ENCODE measurements around the gene ERC2. TPM values are rescaled to one million over a fixed set of nuclear protein-coding genes. Genes with fewer than 3 reads are reported as not detected.

The ERC2 gene
- total RNA-seq, 1 donor from 2014 or later, result 0.53 TPM

DNA sequence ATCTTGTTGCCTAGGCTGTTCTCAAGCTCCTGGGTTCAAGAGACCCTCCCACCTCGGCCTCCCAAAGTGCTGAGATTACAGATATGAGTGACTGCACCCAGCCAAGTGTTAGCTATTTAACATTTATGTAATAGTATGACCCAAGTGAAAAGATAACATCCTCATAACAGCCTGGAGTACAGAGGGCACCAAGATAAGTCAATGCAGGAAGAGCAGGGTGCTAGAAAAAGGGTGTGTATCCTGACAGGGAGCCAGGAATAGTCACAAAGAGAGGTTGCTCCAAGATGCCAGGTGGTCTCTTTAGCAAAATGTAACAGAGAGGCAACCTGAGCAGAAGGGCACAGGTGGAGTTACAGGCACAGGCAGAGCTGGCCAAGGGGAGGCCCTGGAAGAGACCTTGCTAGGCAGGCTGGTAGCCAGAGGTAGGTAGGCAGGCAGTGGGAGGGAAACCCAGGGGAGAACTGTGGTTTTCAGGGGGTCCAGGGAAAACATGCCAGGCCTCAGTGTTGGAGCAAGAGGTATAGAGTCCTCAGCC, 277.4 kb downstream of the ERC2 start:
- DNase-seq (ENCODE audit: low read depth, low spot score), result no peak

DNA sequence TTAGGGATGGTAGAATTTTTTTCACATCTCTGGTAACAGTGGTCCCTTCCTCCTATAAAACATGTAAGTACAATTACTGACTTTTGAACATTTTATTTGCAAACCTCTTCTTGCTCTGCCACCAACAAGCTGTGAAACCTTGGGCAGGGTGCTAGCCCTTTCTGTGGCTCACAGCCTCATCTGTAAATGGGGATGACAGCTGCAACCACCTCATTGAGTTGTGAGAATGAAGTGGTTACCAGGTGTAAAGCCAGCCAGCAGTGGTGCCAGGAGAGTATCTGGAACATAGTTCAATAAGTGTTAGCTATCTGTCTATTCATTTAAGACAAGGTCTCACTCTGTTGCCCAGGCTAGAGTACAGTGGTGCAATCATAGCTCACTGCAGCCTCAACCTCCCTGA, 278.1 kb downstream of the ERC2 start:
- DNase-seq (ENCODE audit: low read depth, low spot score), result no peak

DNA sequence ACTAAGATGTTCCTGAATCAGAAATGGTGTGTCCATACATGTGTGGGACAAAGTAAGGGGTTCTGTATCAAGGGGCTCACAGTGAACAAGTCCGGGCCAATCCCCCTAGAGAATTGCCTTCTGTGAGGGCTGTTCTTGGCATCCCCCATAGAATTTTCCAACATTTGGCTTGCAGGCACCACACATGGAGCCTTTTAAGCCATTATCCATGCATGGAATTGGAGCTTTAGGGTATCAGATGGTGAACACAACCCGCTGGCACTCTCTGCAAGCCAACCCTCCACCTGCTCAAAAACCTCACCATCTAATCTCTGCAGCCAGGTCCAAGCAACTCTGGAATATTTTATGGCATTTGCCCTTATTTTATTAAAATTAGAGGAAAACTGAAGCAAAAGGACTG, 278.7 kb downstream of the ERC2 start:
- no peak for DNase-seq (ENCODE audit: low read depth, low spot score)

DNA sequence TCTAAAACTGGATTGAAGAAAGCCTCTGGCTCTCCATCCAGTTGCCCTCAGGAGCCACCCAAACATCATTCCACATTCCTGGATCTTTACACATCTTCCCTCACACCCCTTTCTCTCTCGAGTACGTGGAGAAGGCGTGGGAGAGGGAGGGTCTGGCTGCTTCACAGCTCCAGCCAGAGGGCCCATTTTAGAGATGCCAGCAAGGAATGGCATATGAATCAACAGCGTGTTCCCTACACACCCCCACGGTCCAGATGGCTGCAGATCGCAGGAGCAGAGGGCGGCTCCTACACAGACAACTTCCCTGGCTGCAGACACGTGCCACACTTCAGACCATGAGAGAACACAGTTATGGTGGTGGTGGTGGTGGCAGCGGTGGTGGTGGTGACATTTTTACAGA, 280.1 kb downstream of the ERC2 start:
- DNase-seq (ENCODE audit: low read depth, low spot score), result no peak

DNA sequence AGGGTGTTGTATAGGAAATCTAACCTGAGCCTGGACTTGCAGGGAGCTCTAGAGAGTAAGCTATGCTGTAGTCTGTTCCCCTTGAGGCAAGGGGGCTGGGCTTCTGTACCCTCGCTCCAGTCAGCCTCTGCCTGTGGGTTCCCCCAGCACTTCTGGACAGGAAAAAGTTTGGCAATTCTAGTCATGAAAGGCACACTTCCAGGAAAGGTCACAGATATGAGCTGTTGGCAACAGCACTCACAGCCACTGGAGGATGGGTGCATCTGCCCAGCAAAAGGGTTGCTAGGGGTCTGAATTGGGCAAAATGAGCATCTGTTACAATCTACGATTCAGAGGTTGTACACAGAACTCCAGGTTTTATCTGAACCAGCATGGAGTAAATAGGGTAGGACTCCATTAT, 281.2 kb downstream of the ERC2 start:
- DNase-seq (ENCODE audit: low read depth, low spot score), result no peak

DNA sequence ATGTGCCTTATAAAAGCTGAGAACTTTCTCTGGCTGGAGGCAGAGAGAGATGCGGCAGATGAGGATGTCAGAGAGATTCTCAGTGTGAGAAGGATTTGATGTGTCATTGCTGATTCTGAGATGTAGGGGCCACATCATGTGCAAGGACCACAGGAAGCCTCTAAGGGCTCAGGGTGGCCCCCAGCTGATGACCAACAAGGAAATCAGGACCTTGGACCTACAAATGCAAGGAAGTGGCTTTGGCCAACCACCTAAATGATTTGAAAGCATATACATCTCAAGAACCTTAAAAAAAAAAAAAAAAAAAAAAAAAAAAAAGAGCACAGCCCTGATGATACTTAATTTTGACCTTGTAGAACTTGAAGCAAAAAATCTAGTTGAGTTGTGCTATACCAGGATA, 282.4 kb downstream of the ERC2 start:
- DNase-seq (ENCODE audit: low read depth, low spot score), result no peak

DNA sequence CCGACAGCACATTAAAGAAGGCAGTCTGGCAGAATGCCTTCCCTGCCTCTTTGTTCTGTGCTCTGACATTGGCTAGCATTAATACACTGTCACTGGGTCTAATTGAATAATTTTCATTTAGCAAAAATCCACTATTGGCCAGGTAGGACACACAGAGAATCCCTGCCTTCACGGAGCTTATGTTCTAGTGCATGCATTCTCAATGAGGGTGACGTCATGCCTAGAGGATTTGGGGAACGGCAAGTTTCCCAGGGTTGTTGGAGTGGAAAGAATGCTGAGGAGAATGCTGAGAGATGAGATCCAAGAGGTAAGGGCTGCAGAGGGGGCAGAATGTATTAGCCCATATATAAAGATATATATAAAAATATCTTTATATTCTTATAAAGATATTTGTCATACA, 284.7 kb downstream of the ERC2 start:
- no peak for DNase-seq (ENCODE audit: low read depth, low spot score)

DNA sequence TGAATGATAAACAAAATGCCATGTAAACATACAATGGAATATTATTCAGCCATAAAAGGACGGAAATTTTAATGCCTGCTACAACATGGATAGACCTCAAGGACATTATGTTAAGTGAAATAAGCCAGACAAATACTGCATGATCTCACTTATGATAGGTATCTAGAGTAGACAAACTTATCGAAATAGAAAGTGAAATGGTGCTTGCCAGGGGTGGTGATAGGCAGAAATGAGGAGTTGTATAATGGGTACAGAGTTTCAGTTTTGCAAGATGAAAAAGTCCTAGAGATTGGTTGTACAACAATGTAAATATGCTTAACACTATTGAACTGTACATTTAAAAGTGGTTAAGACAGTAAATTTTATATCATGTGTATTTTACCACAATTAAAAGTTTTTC, 287.8 kb downstream of the ERC2 start:
- DNase-seq (ENCODE audit: low read depth, low spot score), result no peak

DNA sequence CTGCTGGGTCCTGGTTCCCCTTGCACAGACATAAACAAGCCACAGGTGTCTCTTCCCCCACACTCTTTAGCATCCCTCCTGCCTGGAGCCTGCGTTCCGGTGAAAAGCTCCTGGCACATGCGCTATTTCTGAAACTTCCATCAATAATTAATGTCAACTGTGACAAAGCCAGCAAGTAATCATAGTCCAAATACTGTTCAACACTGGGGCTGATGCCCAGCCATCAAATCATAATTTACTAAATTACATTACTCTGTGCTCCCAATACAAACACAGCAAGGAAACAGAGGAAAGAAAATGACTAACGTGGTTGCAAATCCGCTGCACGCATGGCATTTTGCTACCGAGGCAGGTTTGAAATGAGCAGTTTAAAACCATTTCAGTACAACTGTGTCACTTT, 294.7 kb downstream of the ERC2 start:
- no peak for DNase-seq (ENCODE audit: low read depth, low spot score)

DNA sequence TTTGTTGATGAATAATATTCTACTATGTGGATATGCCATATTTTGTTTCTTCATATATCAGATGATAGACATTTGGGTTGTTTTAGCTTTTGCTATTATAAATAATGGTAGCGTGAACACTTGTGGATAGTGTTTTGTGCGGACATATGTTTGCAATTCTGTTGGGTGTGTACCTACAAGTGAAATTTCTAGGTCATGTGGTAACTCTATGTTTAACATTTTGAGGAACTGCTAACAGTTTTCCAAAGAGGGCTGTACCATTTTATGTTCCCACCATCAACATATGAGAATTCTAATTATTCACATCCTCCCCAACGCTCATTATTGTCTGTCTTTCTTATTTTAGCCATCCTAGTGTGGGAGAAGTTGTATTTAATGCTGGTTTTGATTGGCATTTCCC, 303.8 kb downstream of the ERC2 start:
- DNase-seq (ENCODE audit: low read depth, low spot score), result no peak

DNA sequence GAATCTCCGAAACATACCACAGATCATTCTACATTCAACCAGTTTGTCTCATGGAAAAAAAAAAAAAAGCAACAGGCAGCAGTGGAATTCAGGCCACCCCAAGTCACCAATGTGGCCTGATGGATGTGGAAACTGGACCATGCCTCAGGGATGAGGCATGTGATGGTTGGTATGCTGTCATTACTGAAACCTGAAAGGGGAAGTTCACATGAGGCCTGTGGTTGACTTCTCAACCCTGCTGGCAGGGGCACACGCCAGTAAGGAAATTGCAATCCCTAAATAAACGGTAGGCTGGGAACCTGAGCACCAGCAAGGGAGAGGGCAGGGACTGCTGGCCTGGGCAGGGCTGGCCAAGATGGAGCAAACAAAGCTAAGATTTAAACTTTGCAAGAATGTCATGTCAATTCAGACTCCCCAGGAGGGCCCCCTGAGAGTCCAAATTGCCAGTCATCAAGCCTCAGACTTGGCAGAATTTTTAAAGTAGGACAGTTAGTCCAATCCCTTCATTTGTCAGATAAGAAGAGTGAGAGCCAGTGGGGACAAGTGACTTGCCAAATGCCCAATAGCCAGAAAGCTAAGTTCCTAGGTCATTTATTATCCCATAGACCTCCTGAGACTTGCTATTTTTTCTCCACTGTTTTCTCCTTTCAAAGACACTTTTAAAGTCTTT, 310.4 kb downstream of the ERC2 start:
- DNase-seq (ENCODE audit: low read depth, low spot score), result no peak

DNA sequence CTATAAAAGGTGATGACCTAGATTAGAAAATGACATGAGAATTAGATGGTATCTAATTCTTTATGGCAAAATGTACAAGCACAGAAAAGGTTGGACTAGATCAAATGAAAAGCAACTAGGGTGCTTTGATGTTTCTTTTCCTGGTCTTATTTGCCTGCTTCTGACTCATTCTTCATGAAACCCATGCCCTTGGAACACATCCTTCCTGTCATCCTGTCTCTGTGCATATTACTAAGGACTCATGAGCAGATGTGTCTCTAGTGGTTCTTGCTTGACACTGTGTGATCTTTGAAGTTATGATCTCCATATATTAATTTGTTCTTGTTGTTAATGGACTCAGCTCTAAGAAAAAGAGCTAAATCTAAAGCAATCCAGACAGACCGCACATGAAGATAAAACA, 314.0 kb downstream of the ERC2 start:
- no peak for DNase-seq (ENCODE audit: low read depth, low spot score)

DNA sequence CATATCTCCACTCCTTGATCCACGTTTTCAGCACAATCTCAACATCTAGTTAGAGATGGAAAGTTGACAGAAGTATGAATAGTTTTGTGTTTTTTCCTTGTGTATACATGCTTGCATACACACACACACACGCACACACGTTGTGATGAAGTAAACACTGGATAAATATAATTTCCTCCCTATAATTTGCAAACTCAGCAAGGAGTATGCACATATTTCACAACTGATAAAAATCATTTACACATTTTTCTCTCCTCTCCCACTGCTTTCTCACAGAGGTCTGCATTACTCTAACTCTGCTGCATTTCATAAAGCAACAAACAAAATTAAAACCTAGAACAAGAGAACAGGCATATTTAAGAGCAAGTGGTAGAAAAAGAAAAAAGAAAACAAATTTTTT, 320.9 kb downstream of the ERC2 start:
- DNase-seq (ENCODE audit: low read depth, low spot score), result no peak

DNA sequence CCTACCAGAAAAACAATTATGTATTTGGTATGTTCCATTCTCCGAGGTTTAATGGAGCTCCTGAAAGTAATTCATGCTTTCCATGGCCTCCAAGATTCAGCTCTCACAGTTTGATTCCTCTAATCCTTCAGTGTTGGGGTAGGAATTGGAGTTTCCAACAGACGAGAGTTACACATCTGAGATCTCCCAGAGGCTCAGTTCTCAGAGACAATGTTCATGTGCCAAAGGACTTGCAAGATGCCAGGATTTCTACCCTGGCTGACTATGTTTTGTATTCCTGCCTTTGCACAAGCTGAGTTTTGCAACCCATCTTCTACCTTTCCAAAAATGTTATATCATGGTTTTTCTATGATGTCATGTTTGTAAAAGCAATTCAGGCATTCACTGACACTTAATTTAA, 322.9 kb downstream of the ERC2 start:
- DNase-seq (ENCODE audit: low read depth, low spot score), result no peak

DNA sequence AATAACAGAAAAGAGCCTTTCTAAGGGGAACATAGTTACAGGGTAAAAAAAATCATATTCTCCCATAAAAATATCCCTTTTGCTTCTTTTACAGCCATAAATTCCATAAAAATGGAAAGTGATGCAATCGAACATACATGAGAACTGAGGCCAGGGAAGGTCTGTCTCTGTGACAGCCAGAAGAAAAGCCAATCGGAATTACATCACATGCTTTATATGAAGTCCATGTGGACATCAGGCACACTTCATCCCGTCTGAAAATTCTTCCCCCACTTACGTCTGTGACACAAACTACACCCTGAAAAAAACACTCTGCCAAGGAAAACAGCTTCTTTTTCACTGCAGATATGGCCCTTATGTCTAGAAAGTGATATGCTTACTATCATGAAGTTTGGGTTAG, 323.5 kb downstream of the ERC2 start:
- DNase-seq (ENCODE audit: low read depth, low spot score), result no peak

DNA sequence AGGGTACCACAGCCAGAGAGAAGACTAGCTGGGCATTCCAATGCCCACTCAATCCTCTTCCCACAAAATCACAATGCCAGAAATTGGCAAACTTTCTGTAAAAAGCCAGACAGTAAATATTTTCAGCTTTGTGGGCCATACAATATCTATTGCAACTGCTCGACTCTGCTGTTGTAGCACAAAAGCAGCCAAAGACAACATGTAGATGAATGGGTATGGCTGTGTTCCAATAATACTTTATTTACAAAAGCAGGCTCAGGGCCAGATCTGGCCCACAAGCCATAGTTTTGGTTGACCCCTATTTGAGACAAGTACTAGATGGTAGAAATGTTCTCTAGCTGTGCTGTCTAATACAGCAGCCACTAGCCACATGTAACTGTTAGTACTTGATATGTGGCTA, 330.9 kb downstream of the ERC2 start:
- DNase-seq (ENCODE audit: low read depth, low spot score), result no peak

DNA sequence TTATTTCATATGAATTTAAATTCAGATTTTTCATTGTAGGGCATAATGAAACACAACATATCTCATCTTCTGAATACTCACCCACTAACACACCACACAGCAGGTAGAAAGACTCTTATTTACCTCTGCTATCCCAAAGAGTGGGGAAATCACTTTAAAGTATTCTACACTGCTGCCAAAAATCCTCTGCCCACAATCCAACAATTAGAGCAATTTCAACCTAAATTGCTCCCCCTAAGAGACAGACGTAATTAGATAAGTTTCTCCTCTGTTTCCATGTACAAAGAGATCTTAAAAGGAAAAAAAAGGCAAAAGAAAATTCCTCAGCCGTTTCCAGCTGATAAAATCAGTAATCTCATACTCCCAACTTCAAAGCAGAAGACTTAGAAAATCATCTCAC, 331.8 kb downstream of the ERC2 start:
- no peak for DNase-seq (ENCODE audit: low read depth, low spot score)

DNA sequence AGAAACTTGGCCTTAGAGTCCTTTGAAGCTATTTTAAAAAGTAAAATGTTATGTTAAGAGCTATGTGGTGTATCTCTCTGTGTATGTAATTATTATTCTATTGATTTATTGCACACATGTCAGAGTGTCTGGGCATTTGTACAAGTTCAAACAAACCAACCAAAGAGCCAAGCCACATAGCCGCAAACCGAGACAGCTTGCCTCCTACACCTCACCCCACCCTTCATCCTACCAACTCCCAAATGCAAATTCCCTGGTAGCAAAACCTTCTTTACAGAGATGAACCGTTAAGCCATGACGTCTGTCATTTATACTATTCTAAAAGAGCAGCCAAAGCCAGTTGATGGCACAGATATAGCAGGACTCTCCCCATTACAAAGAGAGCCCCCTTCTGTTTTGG, 332.3 kb downstream of the ERC2 start:
- DNase-seq (ENCODE audit: low read depth, low spot score), result no peak

DNA sequence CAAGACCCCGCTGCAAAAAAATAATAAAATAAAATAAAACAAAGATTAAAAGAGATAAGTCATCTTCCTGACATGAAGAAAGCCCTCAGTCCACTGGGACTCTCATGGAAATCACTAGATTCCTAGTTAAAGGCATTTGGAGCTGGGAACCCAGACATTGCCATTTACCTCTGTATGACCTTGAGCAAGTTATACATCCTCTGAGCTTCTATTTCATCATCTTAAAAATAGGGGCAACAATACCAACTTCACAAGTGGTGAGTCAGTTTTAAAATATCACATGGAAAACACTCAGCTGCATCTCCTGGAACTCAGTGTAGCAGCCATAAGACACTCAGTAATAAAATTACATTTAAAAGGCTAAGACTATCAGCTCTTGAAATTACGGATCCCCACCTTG, 334.8 kb downstream of the ERC2 start:
- DNase-seq (ENCODE audit: low read depth, low spot score), result no peak

DNA sequence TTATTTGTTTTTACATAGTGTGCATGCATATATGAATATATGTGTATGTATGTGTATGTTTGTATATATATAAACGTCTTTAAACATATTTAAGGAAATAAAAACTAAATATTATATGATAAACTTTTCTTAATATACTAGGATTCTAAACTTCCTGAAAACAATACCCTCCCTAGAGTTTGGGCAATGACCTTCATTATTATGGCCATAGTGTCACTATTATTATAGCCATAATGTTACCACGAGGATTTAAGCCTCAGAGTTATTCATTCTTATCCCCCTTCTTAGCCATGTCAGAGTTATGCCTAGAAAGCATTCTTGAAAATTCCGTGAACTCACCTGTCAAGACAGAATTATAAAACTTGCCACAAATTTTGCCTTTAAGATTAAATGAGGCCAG, 335.5 kb downstream of the ERC2 start:
- no peak for DNase-seq (ENCODE audit: low read depth, low spot score)

DNA sequence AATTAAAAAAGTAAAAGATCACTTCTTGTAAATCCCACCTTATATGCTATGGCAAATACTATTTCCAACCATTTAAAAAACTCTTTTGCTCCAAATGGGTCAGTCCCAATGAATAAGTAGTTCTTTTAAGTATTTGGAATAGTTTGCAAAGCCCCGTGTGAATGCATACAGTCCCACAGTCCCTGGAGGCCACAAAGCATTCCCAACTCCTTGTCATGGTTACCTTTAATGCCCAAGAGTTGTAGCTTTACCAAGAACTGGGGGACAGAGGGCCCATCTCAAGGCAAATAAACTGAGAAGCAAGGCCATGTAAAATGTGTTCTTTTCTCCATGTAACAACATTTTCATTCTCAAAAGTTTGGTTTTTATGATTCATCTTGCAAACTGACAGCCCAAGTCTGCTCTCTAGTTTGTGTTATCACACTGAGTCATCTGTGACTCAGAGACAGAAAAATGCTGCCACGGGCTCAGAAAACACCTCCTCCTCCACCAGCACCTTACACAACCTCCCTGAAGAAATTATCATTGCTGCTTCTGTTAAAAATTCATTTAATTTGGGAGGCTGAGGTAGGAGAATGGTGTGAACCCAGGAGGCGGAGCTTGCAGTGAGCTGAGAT, 336.2 kb downstream of the ERC2 start:
- DNase-seq (ENCODE audit: low read depth, low spot score), result no peak

DNA sequence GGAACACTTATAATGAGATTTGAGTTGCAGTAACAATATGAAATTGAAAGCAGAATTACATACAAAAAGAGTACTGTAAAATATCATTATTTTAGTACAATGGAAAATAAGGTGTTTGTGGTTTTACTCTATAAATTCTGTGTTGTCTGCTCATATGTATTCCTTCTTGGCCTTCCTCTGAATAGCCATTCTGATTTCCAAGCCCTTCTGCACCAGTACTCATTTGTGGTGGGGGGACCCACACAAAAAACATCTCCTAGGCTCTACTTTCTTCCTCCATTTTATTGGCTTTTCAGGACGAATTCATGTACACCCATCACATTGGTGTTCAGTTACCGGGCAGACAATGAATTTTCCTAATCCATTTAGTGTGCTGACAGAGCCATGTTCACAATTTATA, 338.2 kb downstream of the ERC2 start:
- no peak for DNase-seq (ENCODE audit: low read depth, low spot score)

DNA sequence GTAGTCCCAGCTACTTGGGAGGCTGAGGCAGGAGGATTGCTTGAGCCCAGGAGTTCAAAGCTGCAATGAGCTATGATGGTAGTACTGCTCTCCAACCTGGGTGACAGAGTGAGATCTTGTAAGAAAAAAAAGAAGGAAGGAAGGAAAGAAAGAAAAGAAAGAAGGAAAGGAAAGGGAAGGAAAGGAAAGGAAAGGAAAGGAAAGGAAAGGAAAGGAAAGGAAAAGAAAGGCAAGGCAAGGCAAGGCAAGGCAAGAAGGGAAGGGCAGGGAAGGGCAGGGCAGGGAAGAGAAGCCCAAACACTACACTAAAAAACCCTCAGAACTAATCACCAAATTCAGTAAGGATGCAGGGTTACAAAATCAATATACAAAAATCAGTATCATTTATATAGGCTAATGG, 341.6 kb downstream of the ERC2 start:
- DNase-seq (ENCODE audit: low read depth, low spot score), result no peak
